Measurements from ENCODE around the gene CACNA1C. TPM values are rescaled to one million over a fixed set of nuclear protein-coding genes. Genes with fewer than 3 reads are reported as not detected.

The CACNA1C gene
- total RNA-seq, 4 donors from 2014 or later = 1.4 to 3.7 (median 2.2) TPM

- peak overlapping the region; percentile 6 for H3K27ac ChIP-seq
- H3K36me3 ChIP-seq = no peaks in the 10 kb centered on the region
- no peak overlapping the region for H3K4me3 ChIP-seq
- H3K27me3 ChIP-seq = no peaks in the 10 kb centered on the region
- no peaks in the 10 kb centered on the region for H3K9me3 ChIP-seq
- WGBS = 77% methylated on average over 6 of the region's 6 CpGs
- peaks cover 22% of the 10 kb centered on the region for H3K4me1 ChIP-seq
- TF ChIP-seq CTCF (IDR thresholded peaks at IDR 0.05) = no peak
- TF ChIP-seq POLR2A (IDR thresholded peaks at IDR 0.05) = no peak
- TF ChIP-seq POLR2AphosphoS5 (IDR thresholded peaks at IDR 0.05) = no peak
- TF ChIP-seq EP300 (IDR thresholded peaks at IDR 0.05) = no peak
- no peak for DNase-seq (ENCODE audit: low spot score in 2 of 2)
These were observed 442.8 kb downstream of the CACNA1C start for GRCh38 chr12:2495417-2496112.

- TF ChIP-seq POLR2A (IDR thresholded peaks at IDR 0.05) = no peak
- no peak for TF ChIP-seq POLR2AphosphoS5 (IDR thresholded peaks at IDR 0.05)
- TF ChIP-seq CTCF (IDR thresholded peaks at IDR 0.05) = no peak
- no peak for TF ChIP-seq EP300 (IDR thresholded peaks at IDR 0.05)
- H3K4me3 ChIP-seq = no peak overlapping the region
- 69% methylated on average over 10 of the region's 10 CpGs for WGBS
- no peaks in the 10 kb centered on the region for H3K9me3 ChIP-seq
- no peak overlapping the region for H3K27ac ChIP-seq
- no peaks in the 10 kb centered on the region for H3K27me3 ChIP-seq
- peaks cover 17% of the 10 kb centered on the region for H3K4me1 ChIP-seq
- no peak for DNase-seq (ENCODE audit: low spot score in 2 of 2)
- H3K36me3 ChIP-seq = no peaks in the 10 kb centered on the region
These were observed 446.2 kb downstream of the CACNA1C start for GRCh38 chr12:2498964-2499500.

GRCh38 chr12:2501464-2502191 lies 448.8 kb downstream of the CACNA1C start:
- no peaks in the 10 kb centered on the region for H3K27me3 ChIP-seq
- H3K36me3 ChIP-seq = no peaks in the 10 kb centered on the region
- no peaks in the 10 kb centered on the region for H3K4me1 ChIP-seq
- no peaks in the 10 kb centered on the region for H3K9me3 ChIP-seq
- 70% methylated on average over 14 of the region's 14 CpGs for WGBS
- no peak for TF ChIP-seq POLR2AphosphoS5 (IDR thresholded peaks at IDR 0.05)
- no peak for TF ChIP-seq POLR2A (IDR thresholded peaks at IDR 0.05)
- TF ChIP-seq EP300 (IDR thresholded peaks at IDR 0.05) = no peak
- no peak for TF ChIP-seq CTCF (IDR thresholded peaks at IDR 0.05)
- no peak for DNase-seq (ENCODE audit: low spot score in 2 of 2)
- H3K4me3 ChIP-seq = no peak overlapping the region
- H3K27ac ChIP-seq = no peak overlapping the region

GRCh38 chr12:2503036-2503435 lies 450.2 kb downstream of the CACNA1C start:
- TF ChIP-seq POLR2AphosphoS5 (IDR thresholded peaks at IDR 0.05) (no peak), POLR2A (IDR thresholded peaks at IDR 0.05) (no peak), CTCF (IDR thresholded peaks at IDR 0.05) (no peak), EP300 (IDR thresholded peaks at IDR 0.05) (no peak)
- H3K27ac ChIP-seq = no peak overlapping the region
- WGBS = 65% methylated on average over 5 of the region's 5 CpGs
- H3K36me3 ChIP-seq = no peaks in the 10 kb centered on the region
- H3K27me3 ChIP-seq = no peaks in the 10 kb centered on the region
- no peaks in the 10 kb centered on the region for H3K9me3 ChIP-seq
- no peak overlapping the region for H3K4me3 ChIP-seq
- H3K4me1 ChIP-seq = no peaks in the 10 kb centered on the region
- no peak for DNase-seq (ENCODE audit: low spot score in 2 of 2)

- no peaks in the 10 kb centered on the region for H3K9me3 ChIP-seq
- DNase-seq (ENCODE audit: low spot score in 2 of 2) = no peak
- no peak overlapping the region for H3K27ac ChIP-seq
- TF ChIP-seq EP300 (IDR thresholded peaks at IDR 0.05) (no peak), POLR2A (IDR thresholded peaks at IDR 0.05) (no peak), POLR2AphosphoS5 (IDR thresholded peaks at IDR 0.05) (no peak), CTCF (IDR thresholded peaks at IDR 0.05) (no peak)
- WGBS = 78% methylated on average over 7 of the region's 7 CpGs
- no peaks in the 10 kb centered on the region for H3K4me1 ChIP-seq
- no peak overlapping the region for H3K4me3 ChIP-seq
- H3K27me3 ChIP-seq = no peaks in the 10 kb centered on the region
- H3K36me3 ChIP-seq = no peaks in the 10 kb centered on the region
These were observed 451.0 kb downstream of the CACNA1C start for GRCh38 chr12:2503762-2504161.

Data from suprapubic skin (tissue), 4 donors.